Measurements from ENCODE around the gene RCAN1.

Gene RCAN1

DNA sequence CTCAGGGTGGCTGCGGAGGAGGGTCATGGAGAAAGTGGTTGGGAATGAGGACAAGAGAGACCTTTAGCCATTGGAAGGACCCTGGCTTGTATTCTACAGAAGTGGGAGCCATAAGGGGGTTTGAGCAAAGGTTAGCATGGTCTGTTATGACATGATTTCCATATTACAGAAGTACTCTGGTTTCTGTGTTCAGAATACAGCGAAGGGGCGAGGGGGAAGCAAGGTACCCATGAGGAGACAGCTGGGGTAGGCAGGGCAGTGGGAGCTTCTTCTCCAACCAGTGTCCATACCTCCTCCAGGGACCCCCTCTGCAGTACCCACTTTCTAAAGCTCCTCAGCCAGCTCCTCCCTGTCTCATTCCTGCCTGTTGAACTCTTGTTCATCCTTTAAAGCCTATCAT, 81.0 kb downstream of the RCAN1 start:
- no peaks in the 10 kb centered on the region for H3K4me1 Mint-ChIP-seq (ENCODE audit: low read depth)
- no peak overlapping the region for H3K27ac Mint-ChIP-seq
- no peak overlapping the region for H3K4me3 Mint-ChIP-seq
- H3K9me3 Mint-ChIP-seq (ENCODE audit: low read depth): no peaks in the 10 kb centered on the region
- H3K36me3 Mint-ChIP-seq: peaks cover 7% of the 10 kb centered on the region
- no peaks in the 10 kb centered on the region for H3K27me3 Mint-ChIP-seq

DNA sequence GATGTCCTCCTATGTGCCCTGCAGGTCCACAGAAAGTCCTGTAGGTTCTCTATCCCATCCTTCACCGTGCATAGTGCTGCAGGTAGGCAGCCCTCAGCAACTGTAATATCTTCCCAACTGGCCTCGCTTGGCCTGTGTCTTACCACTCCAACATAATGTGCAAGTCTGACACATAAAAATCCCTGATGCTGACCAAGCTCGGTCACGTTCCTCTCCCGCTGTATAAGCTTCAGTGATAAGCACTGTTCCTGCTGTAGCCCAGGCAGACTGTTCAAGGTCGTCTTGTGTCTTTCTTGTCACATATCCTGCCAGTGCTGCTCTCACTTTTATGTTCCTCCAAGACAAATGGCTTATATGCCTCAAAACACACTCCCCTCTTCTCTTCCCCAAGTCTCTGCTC, 83.5 kb downstream of the RCAN1 start:
- H3K4me3 Mint-ChIP-seq: no peak overlapping the region
- H3K36me3 Mint-ChIP-seq: peaks cover 5% of the 10 kb centered on the region
- H3K27ac Mint-ChIP-seq: no peak overlapping the region
- H3K27me3 Mint-ChIP-seq: no peaks in the 10 kb centered on the region
- peaks cover 15% of the 10 kb centered on the region for H3K4me1 Mint-ChIP-seq (ENCODE audit: low read depth)
- H3K9me3 Mint-ChIP-seq (ENCODE audit: low read depth): no peaks in the 10 kb centered on the region

DNA sequence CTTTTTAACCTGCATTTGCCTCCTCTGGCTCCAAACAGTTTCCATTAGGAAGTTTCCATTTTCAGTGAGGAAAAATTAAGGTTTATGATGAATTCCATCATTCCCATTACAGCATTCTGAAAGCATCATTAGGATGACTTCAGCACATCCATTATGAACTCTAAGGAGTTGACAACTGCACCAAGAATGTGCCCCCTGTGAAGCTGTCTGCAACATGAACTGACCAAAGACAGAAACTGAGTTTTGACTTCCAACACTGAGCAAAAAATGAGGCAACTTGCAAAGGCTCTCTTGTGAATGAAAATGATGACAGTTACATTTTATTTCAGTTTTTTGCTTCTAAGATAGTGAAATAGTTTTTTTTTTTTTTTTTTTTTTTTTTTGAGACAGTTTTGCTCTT, 84.7 kb downstream of the RCAN1 start:
- Mint-ChIP-seq H3K36me3 (peaks cover 5% of the 10 kb centered on the region), H3K4me1 (ENCODE audit: low read depth) (peaks cover 24% of the 10 kb centered on the region), H3K9me3 (ENCODE audit: low read depth) (no peaks in the 10 kb centered on the region), H3K4me3 (no peak overlapping the region), H3K27me3 (no peaks in the 10 kb centered on the region), H3K27ac (no peak overlapping the region)

DNA sequence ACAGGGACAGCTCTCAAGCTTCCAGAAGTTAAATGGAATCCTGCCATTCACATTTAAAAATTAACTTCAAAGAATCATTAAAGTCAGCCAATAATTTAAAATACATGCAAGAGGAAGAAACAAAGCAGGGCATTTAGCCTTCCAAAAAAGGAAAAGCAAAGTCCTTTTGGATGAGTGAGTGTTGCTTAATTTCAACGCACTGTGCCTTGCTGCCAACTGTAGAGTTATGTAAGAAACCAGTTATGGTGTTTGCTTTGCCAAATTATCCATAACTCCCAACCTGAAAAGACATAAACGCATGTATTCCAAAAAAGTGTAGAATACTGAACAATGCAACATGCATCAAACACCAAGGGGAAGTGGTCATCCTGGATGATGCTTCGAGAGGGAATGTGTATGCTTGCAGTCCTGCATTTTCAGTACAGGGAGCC, 86.8 kb downstream of the RCAN1 start:
- H3K27me3 Mint-ChIP-seq: no peaks in the 10 kb centered on the region
- no peaks in the 10 kb centered on the region for H3K9me3 Mint-ChIP-seq (ENCODE audit: low read depth)
- H3K27ac Mint-ChIP-seq: peak overlapping the region; percentile 61
- peaks cover 29% of the 10 kb centered on the region for H3K4me1 Mint-ChIP-seq (ENCODE audit: low read depth)
- H3K36me3 Mint-ChIP-seq: peaks cover 2% of the 10 kb centered on the region
- H3K4me3 Mint-ChIP-seq: no peak overlapping the region

DNA sequence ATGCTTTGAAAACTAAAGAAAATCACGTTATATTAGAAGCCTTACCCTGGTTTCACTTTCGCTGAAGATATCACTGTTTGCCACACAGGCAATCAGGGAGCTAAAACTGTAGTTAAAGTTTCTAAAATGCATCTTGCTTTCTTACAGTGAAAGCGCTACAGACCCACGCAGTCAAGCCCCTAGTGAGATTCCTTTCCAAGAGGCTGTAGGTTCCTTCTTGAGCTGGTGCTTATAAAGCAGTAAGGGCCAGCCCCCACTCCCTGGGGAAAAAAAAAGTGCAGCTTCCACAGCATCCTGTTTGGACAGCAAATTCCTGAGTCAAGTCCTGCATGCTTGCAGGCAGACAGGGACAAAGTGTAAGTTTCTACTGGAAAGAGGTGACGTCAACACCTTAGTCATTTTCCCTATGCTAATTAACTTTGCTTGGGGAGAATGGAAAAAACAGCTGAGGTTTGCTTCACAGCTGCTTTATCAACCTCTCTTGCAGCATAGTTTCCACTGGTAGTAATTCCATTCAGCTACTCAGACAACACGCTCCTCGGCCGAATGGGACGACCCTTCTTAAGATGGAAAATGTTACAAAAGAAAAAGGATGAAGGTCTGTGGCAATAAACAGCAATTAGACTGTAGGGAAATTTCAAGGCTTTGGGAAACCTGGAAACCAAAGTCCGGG, 88.2 kb downstream of the RCAN1 start:
- Mint-ChIP-seq H3K4me1 (ENCODE audit: low read depth) (peaks cover 32% of the 10 kb centered on the region), H3K36me3 (peaks cover 2% of the 10 kb centered on the region)

DNA sequence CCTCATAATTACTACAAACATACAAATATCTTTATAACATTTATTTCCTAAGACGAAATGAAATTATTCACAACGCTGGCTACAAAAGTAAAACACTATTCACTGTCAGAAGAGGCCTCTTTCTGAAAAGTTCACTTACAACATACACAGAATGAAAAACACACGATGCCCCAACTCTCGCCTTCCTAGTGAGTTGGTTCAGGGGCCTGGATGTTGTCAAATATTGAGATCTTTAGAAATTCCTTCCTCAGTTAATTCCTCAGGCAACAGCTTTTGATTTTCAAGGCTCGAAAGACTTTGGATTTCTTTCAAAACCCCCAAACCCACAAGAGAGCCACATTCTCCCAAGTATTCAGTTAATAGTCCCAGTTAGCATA, 88.7 kb downstream of the RCAN1 start:
- Mint-ChIP-seq H3K27ac (peak overlapping the region; percentile 95), H3K9me3 (ENCODE audit: low read depth) (no peaks in the 10 kb centered on the region), H3K4me3 (peak overlapping the region; percentile 71), H3K36me3 (peaks cover 5% of the 10 kb centered on the region), H3K27me3 (no peaks in the 10 kb centered on the region), H3K4me1 (ENCODE audit: low read depth) (peaks cover 32% of the 10 kb centered on the region)

More for the DNA sequence above, 88.2 kb downstream of the RCAN1 start:
- Mint-ChIP-seq H3K9me3 (ENCODE audit: low read depth) (no peaks in the 10 kb centered on the region), H3K4me3 (peak overlapping the region; percentile 71), H3K27ac (peak overlapping the region; percentile 95), H3K27me3 (no peaks in the 10 kb centered on the region)

DNA sequence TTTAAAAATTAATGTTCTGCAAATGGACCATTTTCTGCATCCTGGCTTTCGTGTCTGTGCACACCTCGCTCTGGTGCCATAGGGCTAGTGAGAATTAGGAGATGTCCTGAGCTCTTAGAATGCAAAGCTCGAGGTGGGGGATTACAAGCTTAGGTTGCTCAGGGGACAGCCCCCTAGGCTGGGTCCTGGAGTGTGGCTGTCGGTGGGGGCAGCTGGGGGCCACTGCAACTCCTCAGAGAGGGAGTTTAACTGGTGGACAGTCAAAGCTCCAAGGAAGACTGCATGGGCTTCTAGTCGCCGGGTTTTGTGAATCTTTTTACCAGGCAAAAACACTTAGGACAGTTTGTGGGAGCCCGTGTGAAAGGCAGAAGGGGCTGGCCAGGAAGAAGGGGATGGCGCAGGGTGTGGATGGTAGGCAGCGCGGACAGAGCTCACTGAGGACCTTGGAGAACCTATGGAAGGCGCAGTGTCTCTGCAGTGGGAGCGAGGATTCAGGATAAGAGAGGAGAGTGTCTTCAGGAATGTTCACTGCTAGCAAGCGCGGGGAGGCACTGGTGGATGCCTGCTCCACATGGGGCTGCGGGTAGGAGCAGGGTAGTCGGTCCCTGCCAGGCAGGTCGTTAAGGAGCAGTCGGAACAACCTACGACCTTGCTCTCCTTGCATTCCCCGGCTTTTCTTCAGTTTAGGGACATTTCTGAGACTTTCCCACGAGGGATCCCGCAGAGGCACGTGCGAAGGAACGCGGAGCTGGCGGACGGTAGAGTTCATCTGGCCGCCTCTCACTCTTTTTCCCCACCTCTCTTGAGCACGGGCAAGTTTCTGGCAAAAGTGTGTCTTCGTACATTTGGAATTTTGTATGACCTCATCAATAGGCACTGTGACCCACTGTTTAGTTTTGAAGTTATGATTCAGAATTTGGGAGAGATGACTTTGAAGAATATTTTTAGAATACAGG, 90.0 kb downstream of the RCAN1 start:
- Mint-ChIP-seq H3K27ac (peak overlapping the region; percentile 50), H3K4me3 (no peak overlapping the region), H3K27me3 (no peaks in the 10 kb centered on the region), H3K9me3 (ENCODE audit: low read depth) (no peaks in the 10 kb centered on the region), H3K4me1 (ENCODE audit: low read depth) (peaks cover 32% of the 10 kb centered on the region), H3K36me3 (peaks cover 5% of the 10 kb centered on the region)

DNA sequence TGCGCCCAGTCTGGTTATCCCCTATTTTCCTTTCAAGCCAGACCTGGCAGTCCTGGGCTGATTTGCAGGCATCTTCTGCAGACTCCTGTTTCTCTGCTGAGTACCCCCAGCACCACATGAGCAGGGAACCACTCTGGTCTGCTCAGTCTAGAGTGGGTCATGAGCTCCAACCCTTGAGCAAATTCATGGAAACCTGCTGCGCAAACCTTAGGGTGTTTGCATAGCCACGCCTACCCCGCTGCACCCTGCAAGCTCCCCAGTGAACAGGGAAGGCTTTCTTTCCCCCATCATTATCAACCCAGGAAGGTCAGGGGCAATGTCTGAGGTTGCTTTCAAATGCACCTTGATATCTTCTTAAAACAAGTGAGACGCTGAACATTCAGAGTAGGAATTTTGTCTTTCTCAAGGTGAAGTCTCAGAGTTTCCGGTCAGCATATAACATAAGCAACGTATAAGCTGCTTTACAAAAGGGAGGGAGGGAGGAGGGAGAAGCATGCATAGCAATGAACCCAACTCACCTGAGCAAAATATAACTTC, 91.8 kb downstream of the RCAN1 start:
- Mint-ChIP-seq H3K4me3 (no peak overlapping the region), H3K27ac (no peak overlapping the region), H3K36me3 (peaks cover 6% of the 10 kb centered on the region), H3K27me3 (no peaks in the 10 kb centered on the region), H3K4me1 (ENCODE audit: low read depth) (peaks cover 32% of the 10 kb centered on the region), H3K9me3 (ENCODE audit: low read depth) (no peaks in the 10 kb centered on the region)

DNA sequence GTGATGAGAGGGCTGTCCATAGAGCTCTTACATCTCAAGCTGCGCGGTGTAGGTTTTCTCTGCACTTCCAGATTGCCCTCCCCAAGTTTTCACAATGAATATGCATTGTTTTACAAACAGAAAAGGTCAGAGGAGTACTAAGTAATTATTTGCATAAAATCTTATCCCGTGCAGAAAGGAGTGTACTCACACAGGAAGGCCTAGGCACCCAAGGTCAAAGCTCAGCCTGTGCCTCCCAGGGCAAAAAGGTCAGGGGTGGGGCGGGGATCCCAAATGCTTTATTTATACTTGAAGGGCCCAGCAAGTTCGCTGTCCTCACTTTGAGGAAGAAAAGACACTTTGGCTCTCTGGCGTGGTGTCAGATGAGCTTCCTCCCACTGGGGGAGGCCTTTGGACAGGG, 92.6 kb downstream of the RCAN1 start:
- H3K4me1 Mint-ChIP-seq (ENCODE audit: low read depth): peaks cover 34% of the 10 kb centered on the region
- H3K27ac Mint-ChIP-seq: no peak overlapping the region
- peaks cover 10% of the 10 kb centered on the region for H3K36me3 Mint-ChIP-seq
- no peak overlapping the region for H3K4me3 Mint-ChIP-seq
- no peaks in the 10 kb centered on the region for H3K9me3 Mint-ChIP-seq (ENCODE audit: low read depth)
- no peaks in the 10 kb centered on the region for H3K27me3 Mint-ChIP-seq

DNA sequence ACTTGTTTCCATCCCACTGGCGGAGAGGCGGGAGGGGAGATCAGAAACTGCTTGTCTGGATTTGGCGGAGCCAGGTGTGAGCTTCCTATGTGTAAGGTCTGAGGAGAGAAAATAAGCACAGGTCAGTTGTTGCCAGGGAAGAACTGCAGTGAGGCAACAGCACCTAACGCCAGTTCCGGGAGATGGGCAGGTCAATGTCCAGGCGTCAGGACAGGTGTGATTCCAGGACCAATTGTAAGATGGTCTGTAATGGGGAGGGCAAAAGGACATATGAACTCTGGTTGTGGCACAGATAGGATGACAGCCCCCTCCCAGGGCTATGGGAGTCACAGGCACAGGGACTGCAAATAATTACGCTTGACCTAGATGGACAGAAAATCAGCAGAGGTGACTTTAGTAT, 93.4 kb downstream of the RCAN1 start:
- Mint-ChIP-seq H3K27me3 (no peaks in the 10 kb centered on the region), H3K4me3 (no peak overlapping the region), H3K9me3 (ENCODE audit: low read depth) (no peaks in the 10 kb centered on the region), H3K36me3 (peaks cover 14% of the 10 kb centered on the region), H3K27ac (no peak overlapping the region), H3K4me1 (ENCODE audit: low read depth) (peaks cover 34% of the 10 kb centered on the region)

DNA sequence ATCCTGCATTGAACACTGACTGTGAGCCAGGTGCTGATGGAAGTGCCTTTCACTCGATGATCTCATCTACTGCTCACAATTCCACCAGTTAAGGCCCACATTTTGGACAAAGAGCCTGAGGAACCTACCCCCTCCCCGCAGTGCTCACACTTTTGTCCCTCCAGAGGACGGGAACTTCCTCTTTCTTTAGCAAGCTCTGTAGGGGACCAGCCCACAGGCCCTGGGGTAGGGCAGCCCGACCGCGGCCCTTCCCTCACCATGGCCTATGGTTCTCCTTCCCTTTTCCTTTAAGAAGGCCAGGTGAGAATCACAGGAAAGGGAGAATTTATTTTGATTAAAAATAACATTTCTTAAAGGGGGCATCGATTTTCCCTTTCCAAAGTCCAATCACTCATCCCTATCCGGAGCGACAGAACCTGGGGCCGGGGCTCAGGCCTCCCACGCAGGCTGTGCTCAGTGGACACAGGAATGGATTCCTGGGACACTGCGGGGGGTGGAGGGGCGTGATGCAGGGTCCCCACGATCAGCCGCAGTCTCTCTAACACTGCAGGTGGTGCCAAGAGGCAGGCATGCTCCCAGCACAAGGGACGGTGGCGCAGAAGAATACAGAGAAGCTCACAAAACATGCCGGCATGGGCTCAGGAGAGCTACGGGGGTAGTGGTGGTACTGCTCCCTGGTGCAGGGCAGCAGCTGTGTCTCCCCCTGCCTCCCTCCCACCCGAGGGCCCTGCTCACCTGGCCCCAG, 94.0 kb downstream of the RCAN1 start:
- Mint-ChIP-seq H3K9me3 (ENCODE audit: low read depth) (no peaks in the 10 kb centered on the region), H3K36me3 (peaks cover 15% of the 10 kb centered on the region), H3K4me3 (no peak overlapping the region), H3K27ac (no peak overlapping the region), H3K4me1 (ENCODE audit: low read depth) (peaks cover 27% of the 10 kb centered on the region), H3K27me3 (no peaks in the 10 kb centered on the region)

DNA sequence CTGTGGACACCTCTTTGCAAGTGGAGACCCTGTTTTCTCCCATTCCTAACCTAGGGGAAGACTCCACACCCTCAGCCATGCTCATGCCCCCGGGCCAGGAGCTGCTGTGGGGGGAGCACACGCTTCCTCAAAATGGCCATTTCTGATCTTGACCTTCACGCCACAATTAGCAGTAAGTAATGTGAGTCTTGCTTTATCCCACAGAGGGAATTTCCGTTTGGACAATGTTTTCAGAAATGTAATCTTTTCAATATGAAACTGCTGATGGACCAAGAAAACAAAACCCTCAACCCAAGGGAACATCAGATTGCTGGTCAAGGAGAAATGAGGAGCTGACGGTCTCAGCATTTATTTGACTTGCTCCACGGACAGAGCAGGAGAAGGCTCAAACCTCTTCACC, 94.6 kb downstream of the RCAN1 start:
- H3K9me3 Mint-ChIP-seq (ENCODE audit: low read depth): no peaks in the 10 kb centered on the region
- peaks cover 23% of the 10 kb centered on the region for H3K4me1 Mint-ChIP-seq (ENCODE audit: low read depth)
- H3K36me3 Mint-ChIP-seq: peaks cover 15% of the 10 kb centered on the region
- H3K27me3 Mint-ChIP-seq: no peaks in the 10 kb centered on the region
- H3K4me3 Mint-ChIP-seq: no peak overlapping the region
- no peak overlapping the region for H3K27ac Mint-ChIP-seq

DNA sequence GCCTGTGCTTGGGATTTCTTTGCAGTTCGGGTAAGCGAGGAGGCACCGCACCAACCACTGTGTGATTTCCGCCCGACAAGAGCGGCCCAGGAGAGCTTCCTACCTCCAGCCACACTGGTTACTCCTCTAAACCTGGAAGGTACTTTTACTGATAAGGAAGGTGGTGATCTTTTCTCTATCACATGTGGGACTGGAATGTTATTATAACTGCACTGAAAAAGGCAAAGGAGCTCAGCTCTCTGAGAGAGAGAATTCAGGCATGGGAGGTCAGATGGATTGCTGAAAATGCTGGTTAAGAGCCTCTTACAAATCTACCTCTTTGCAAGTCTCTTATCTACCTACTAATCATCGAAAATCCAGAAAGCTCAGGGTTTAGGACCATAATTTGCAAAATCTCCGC, 95.2 kb downstream of the RCAN1 start:
- Mint-ChIP-seq H3K4me3 (no peak overlapping the region), H3K27me3 (no peaks in the 10 kb centered on the region), H3K36me3 (peaks cover 15% of the 10 kb centered on the region), H3K4me1 (ENCODE audit: low read depth) (peaks cover 18% of the 10 kb centered on the region), H3K27ac (no peak overlapping the region), H3K9me3 (ENCODE audit: low read depth) (no peaks in the 10 kb centered on the region)

DNA sequence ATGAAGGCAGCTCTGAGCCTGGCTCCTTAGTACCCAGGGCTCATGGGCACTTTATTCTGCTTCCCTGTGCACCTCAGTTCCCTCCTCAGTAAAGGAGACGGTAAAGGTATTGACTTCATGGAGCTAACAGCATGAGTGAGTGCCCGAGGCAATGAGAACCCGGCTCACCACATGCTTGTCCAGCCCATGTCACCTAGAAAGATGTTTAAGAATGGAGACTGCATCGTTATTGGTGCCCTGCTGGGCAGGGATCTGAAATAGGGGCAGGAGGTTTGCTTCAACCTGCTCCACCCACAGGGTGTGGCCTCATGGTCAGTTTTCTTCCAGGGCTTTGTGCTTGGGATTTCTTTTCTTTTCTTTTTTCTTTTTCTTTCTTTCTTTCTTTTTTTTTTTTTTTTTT, 95.9 kb downstream of the RCAN1 start:
- no peaks in the 10 kb centered on the region for H3K9me3 Mint-ChIP-seq (ENCODE audit: low read depth)
- H3K4me1 Mint-ChIP-seq (ENCODE audit: low read depth): peaks cover 18% of the 10 kb centered on the region
- H3K36me3 Mint-ChIP-seq: peaks cover 15% of the 10 kb centered on the region
- no peak overlapping the region for H3K4me3 Mint-ChIP-seq
- no peaks in the 10 kb centered on the region for H3K27me3 Mint-ChIP-seq
- H3K27ac Mint-ChIP-seq: no peak overlapping the region

DNA sequence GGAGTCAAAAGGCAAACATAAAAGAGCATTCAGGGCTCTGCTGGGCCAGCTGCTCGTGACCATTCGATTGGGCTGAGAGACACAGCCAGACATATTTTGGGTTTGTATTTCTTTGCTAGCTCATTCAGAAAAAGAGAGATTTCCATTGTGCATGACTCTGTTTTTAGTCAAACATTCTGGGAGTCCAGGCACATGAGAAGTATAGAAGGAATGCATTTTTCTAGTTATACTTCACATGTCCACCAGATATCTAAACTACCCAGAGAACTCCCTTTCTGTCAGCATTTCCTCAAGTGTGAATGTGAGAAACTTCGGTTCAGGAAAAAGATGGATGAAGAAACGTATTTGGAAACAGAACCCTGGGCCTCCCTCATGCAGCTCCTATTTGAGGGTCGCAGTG, 96.6 kb downstream of the RCAN1 start:
- H3K27me3 Mint-ChIP-seq: no peaks in the 10 kb centered on the region
- no peaks in the 10 kb centered on the region for H3K9me3 Mint-ChIP-seq (ENCODE audit: low read depth)
- H3K27ac Mint-ChIP-seq: no peak overlapping the region
- H3K36me3 Mint-ChIP-seq: peaks cover 15% of the 10 kb centered on the region
- peaks cover 18% of the 10 kb centered on the region for H3K4me1 Mint-ChIP-seq (ENCODE audit: low read depth)
- no peak overlapping the region for H3K4me3 Mint-ChIP-seq
